ENCODE results near the gene ODF2. TPM values are rescaled to one million over a fixed set of nuclear protein-coding genes. Genes with fewer than 3 reads are reported as not detected.
A peak's percentile ranks its signal among the peaks of the same experiment; 100 is the strongest.

Gene ODF2
- total RNA-seq, 1 donor from 2014 or later = 17.6 TPM

DNA sequence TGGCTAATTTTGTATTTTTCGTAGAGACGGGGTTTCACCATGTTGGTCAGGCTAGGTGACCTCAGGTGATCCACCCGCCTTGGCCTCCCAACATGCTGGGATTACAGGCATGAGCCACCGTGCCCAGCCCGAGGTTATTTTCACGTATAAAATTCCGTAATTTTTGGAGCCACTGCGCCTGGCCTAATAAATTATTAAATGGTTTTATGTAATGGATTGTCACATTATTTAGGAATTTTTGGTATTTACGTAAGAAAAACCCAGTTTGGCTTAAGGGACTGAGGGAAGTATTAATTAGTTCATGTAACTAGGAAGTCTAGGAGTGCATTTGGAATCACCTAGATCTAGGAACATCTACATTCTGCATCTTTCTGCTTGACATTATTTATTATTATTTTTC is 57.0 kb downstream of the ODF2 start:
- Histone ChIP-seq H3K4me3 (ENCODE audit: low read depth, low read length) (no peak overlapping the region), H3K27me3 (ENCODE audit: control insufficient read depth, insufficient read depth, low read length) (no peaks in the 10 kb centered on the region), H3K36me3 (ENCODE audit: control insufficient read depth, insufficient read depth, low read length) (peaks cover 8% of the 10 kb centered on the region)
- TF ChIP-seq, protein P1, sequence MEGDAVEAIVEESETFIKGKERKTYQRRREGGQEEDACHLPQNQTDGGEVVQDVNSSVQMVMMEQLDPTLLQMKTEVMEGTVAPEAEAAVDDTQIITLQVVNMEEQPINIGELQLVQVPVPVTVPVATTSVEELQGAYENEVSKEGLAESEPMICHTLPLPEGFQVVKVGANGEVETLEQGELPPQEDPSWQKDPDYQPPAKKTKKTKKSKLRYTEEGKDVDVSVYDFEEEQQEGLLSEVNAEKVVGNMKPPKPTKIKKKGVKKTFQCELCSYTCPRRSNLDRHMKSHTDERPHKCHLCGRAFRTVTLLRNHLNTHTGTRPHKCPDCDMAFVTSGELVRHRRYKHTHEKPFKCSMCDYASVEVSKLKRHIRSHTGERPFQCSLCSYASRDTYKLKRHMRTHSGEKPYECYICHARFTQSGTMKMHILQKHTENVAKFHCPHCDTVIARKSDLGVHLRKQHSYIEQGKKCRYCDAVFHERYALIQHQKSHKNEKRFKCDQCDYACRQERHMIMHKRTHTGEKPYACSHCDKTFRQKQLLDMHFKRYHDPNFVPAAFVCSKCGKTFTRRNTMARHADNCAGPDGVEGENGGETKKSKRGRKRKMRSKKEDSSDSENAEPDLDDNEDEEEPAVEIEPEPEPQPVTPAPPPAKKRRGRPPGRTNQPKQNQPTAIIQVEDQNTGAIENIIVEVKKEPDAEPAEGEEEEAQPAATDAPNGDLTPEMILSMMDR (IDR thresholded peaks at IDR 0.05; ENCODE audit: insufficient read depth, low read length, severe bottlenecking) = no peak
- DNase-seq (ENCODE audit: low read depth) = no peak
- no peak for FAIRE-seq

DNA sequence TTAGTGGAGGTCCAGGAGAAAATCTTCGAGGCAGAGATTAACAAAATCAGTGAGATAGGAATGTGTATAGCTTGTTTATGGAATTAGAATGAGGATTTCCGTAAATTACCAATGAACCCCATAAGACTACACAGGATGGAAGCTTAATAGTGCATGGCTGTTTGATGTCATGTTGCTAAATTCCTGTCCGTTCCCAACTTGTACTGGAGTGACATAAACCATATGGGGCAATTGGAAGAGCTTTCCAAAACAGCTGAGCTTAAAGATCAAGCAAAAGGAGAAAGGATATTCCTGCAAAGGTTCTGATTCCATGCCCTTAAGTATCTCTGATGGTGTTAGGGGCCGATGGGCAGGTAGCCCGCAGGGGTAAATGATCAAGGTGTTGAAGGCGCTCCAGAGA is 66.2 kb downstream of the ODF2 start:
- no peak for DNase-seq (ENCODE audit: low read depth)
- FAIRE-seq = peak; percentile 32
- TF ChIP-seq, protein P1 (IDR thresholded peaks at IDR 0.05; ENCODE audit: insufficient read depth, low read length, severe bottlenecking) = no peak
- no peak overlapping the region for H3K4me3 ChIP-seq (ENCODE audit: low read depth, low read length)
- H3K27me3 ChIP-seq (ENCODE audit: control insufficient read depth, insufficient read depth, low read length) = no peaks in the 10 kb centered on the region
- peaks cover 14% of the 10 kb centered on the region for H3K36me3 ChIP-seq (ENCODE audit: control insufficient read depth, insufficient read depth, low read length)

DNA sequence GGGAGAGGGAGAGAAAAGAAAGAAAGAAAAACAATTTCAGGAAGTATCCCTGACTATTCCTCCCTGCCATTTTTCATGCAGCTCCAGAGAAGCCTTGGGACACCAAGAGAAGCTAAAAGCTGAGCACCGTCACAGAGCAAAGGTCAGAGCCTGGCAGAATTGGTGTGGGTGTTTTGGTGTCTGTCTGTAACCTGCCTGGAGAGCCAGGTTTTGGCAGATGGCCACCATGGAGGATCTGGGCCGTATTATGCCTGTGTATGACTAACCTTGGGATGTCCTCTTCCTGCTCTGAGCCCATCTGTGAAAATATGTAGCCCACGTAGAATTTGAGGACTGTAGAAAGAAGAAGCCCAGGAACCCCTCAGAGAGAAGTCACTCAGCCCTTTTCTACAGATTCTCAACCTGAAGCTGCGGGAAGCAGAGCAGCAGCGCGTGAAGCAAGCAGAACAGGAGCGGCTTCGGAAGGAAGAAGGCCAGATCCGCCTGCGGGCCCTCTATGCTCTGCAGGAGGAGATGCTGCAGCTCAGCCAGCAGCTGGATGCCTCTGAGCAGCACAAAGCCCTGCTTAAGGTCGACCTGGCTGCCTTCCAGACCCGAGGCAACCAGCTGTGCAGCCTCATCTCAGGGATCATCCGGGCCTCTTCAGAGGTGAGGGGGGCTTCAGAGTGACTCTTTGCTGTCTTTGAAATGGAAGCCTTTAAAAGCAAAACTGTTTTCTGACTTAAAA is 67.6 kb downstream of the ODF2 start:
- no peak for DNase-seq (ENCODE audit: low read depth)
- no peaks in the 10 kb centered on the region for H3K27me3 ChIP-seq (ENCODE audit: control insufficient read depth, insufficient read depth, low read length)
- H3K4me3 ChIP-seq (ENCODE audit: low read depth, low read length) = no peak overlapping the region
- TF ChIP-seq, protein P1 (IDR thresholded peaks at IDR 0.05; ENCODE audit: insufficient read depth, low read length, severe bottlenecking) = no peak
- no peak for FAIRE-seq
- H3K36me3 ChIP-seq (ENCODE audit: control insufficient read depth, insufficient read depth, low read length) = peaks cover 15% of the 10 kb centered on the region

DNA sequence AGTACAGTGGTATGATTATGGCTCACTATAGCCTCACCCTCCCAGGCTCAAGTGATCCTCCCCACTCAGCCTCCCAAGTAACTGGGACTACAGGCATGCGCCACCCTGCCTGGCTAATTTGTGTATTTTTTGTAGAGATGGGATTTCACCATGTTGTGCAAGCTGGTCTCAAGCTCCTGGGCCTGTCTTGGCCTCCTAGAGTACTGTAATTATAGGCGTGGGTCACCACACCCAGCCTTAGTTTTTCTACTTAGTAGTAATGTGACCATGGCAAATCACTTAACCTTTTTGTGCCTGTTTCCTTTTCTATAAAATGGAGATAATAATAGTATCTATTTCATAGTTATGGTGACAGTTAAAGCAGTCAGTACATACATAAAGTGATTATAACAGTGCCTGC is 70.9 kb downstream of the ODF2 start:
- Histone ChIP-seq H3K4me3 (ENCODE audit: low read depth, low read length) (no peak overlapping the region), H3K27me3 (ENCODE audit: control insufficient read depth, insufficient read depth, low read length) (no peaks in the 10 kb centered on the region), H3K36me3 (ENCODE audit: control insufficient read depth, insufficient read depth, low read length) (peaks cover 17% of the 10 kb centered on the region)
- FAIRE-seq (no peak), DNase-seq (ENCODE audit: low read depth) (no peak)
- TF ChIP-seq, protein P1 (IDR thresholded peaks at IDR 0.05; ENCODE audit: insufficient read depth, low read length, severe bottlenecking) = no peak

DNA sequence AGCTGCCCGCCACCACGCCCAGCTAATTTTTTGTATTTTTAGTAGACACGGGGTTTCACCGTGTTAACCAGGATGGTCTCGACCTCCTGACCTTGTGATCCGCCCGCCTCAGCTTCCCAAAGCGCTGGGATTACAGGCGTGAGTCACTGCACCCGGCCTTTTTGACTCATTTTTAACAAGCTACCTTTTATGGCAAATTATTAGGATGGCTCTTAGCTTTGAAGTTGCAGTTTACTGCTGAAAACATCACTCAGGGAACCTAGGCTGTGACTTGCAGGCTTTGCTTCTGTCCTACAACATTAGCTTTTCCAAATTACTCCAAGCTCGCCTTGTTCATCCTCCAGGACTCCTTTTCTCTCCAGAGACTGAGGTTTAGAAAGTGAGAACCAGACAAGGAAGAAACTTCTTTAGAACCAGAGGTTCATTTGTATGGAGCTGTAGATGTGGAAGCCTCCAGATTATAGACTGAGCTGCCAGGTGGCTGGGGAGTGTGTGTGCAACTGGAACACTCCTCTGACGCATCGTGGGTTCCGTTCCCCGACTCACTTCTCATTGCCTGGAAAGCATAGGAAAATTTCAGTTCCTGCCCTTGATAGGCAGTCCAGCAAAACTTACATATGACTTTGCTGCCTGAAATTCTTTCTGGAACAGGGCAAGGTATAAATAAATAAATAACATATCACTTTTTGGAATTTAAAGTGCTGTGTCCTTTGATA is 72.8 kb downstream of the ODF2 start:
- FAIRE-seq (no peak), DNase-seq (ENCODE audit: low read depth) (no peak)
- TF ChIP-seq, protein P1 (IDR thresholded peaks at IDR 0.05; ENCODE audit: insufficient read depth, low read length, severe bottlenecking) = no peak
- H3K36me3 ChIP-seq (ENCODE audit: control insufficient read depth, insufficient read depth, low read length) = peaks cover 20% of the 10 kb centered on the region
- no peaks in the 10 kb centered on the region for H3K27me3 ChIP-seq (ENCODE audit: control insufficient read depth, insufficient read depth, low read length)
- H3K4me3 ChIP-seq (ENCODE audit: low read depth, low read length) = no peak overlapping the region
